ENCODE measurements around the gene VWDE. TPM values are rescaled to one million over a fixed set of nuclear protein-coding genes. Genes with fewer than 3 reads are reported as not detected.

Gene VWDE
- total RNA-seq, 2 donors from 2014 or later: 2.7 to 3.2 TPM

DNA sequence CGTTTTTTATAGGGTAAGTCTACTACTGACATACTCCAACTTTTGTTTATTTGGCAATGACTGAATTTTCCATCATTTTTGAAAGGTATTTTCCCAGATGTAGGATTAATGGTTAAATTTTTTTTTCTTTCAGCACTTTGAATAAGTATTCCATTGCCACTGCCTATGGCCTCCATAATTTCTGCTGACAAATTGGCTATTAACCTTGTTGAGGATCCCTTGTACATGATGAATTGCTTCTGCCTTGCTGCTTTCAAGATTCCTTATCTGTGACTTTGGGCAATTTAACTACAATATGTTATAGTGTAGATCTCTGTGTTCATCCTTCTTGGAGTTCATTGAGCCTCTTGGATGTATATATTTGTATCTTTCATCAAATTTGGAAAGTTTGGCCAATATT is 21.6 kb upstream of the VWDE start:
- no peak overlapping the region for H3K27ac ChIP-seq
- intact Hi-C loops (cut with DNase I): no loop called here
- H3K4me1 ChIP-seq (replicated peaks): no peaks in the 10 kb centered on the region
- H3K27me3 ChIP-seq (replicated peaks; ENCODE audit: insufficient read depth): no peaks in the 10 kb centered on the region
- no peaks in the 10 kb centered on the region for H3K9me3 ChIP-seq
- DNase-seq (ENCODE audit: low spot score): no peak
- TF ChIP-seq POLR2AphosphoS5 (IDR thresholded peaks at IDR 0.05) (no peak), POLR2A (IDR thresholded peaks at IDR 0.05) (no peak)
- TF ChIP-seq, protein P1, sequence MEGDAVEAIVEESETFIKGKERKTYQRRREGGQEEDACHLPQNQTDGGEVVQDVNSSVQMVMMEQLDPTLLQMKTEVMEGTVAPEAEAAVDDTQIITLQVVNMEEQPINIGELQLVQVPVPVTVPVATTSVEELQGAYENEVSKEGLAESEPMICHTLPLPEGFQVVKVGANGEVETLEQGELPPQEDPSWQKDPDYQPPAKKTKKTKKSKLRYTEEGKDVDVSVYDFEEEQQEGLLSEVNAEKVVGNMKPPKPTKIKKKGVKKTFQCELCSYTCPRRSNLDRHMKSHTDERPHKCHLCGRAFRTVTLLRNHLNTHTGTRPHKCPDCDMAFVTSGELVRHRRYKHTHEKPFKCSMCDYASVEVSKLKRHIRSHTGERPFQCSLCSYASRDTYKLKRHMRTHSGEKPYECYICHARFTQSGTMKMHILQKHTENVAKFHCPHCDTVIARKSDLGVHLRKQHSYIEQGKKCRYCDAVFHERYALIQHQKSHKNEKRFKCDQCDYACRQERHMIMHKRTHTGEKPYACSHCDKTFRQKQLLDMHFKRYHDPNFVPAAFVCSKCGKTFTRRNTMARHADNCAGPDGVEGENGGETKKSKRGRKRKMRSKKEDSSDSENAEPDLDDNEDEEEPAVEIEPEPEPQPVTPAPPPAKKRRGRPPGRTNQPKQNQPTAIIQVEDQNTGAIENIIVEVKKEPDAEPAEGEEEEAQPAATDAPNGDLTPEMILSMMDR (IDR thresholded peaks at IDR 0.05): no peak
- 35% methylated on average over 1 of the region's 1 CpG for WGBS
- no peaks in the 10 kb centered on the region for H3K36me3 ChIP-seq
- no peak overlapping the region for H3K4me3 ChIP-seq

DNA sequence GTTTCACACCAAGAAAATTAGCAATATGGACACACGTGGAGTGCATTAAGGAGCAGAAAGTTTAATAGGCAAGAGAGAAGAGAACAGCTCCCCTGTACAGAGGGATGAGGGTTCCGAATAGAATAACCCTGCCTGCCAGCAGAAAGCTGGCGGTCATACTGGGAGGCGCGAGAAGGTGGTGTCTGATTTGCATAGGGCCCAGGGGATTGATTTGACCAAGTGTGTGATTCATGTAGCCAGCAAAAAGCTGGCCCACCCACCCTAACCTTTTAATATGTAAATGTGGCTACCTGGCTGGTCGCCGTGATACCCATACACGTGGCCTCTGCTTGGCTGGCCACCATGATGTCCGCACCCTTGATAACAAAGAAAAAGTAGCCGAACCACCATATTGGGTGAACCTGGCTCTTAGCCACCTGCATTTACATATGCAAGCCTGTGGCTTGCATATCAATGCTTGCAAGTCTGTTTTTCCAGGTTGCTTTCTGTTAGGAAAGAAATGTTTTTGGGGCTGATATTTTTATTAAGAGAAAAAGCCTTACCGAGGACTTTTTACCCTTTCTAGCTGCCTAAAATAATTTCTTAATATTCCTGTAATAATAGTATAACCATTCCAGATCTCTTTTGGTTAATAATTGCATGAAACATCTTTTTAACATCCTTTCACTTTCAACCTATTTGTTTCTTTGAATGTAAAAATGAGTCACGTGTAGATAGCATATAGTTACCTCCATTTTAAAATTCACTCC is 20.5 kb upstream of the VWDE start:
- intact Hi-C loops (cut with DNase I): no loop called here

GRCh38 chr7:12423355-12423996 is 19.8 kb upstream of the VWDE start:
- no peaks in the 10 kb centered on the region for H3K36me3 ChIP-seq
- intact Hi-C loops (cut with DNase I): no loop called here
- H3K9me3 ChIP-seq: no peaks in the 10 kb centered on the region
- no peaks in the 10 kb centered on the region for H3K27me3 ChIP-seq (replicated peaks; ENCODE audit: insufficient read depth)
- H3K4me3 ChIP-seq: no peak overlapping the region
- no peak for TF ChIP-seq POLR2A (IDR thresholded peaks at IDR 0.05)
- TF ChIP-seq POLR2AphosphoS5 (IDR thresholded peaks at IDR 0.05): no peak
- TF ChIP-seq, protein P1 (IDR thresholded peaks at IDR 0.05): no peak
- no peaks in the 10 kb centered on the region for H3K4me1 ChIP-seq (replicated peaks)
- no peak for DNase-seq (ENCODE audit: low spot score)
- WGBS: 57% methylated on average over 8 of the region's 8 CpGs
- H3K27ac ChIP-seq: no peak overlapping the region

More for the DNA sequence above, 20.5 kb upstream of the VWDE start:
- Histone ChIP-seq H3K36me3 (no peaks in the 10 kb centered on the region), H3K9me3 (no peaks in the 10 kb centered on the region), H3K4me1 (replicated peaks) (no peaks in the 10 kb centered on the region), H3K27me3 (replicated peaks; ENCODE audit: insufficient read depth) (no peaks in the 10 kb centered on the region), H3K27ac (no peak overlapping the region), H3K4me3 (no peak overlapping the region)
- TF ChIP-seq POLR2A (IDR thresholded peaks at IDR 0.05) (no peak), POLR2AphosphoS5 (IDR thresholded peaks at IDR 0.05) (no peak)
- TF ChIP-seq, protein P1 (IDR thresholded peaks at IDR 0.05): no peak
- DNase-seq (ENCODE audit: low spot score): no peak
- 72% methylated on average over 12 of the region's 12 CpGs for WGBS

GRCh38 chr7:12422554-12423320 is 19.1 kb upstream of the VWDE start:
- no peaks in the 10 kb centered on the region for H3K4me1 ChIP-seq (replicated peaks)
- H3K27me3 ChIP-seq (replicated peaks; ENCODE audit: insufficient read depth): no peaks in the 10 kb centered on the region
- no peak overlapping the region for H3K27ac ChIP-seq
- intact Hi-C loops (cut with DNase I): no loop called here
- no peaks in the 10 kb centered on the region for H3K36me3 ChIP-seq
- TF ChIP-seq, protein P1 (IDR thresholded peaks at IDR 0.05): no peak
- no peak for TF ChIP-seq POLR2AphosphoS5 (IDR thresholded peaks at IDR 0.05)
- no peak for TF ChIP-seq POLR2A (IDR thresholded peaks at IDR 0.05)
- WGBS: 71% methylated on average over 4 of the region's 4 CpGs
- H3K4me3 ChIP-seq: no peak overlapping the region
- no peaks in the 10 kb centered on the region for H3K9me3 ChIP-seq
- DNase-seq (ENCODE audit: low spot score): no peak
